ENCODE data around the gene FOCAD.

DNA sequence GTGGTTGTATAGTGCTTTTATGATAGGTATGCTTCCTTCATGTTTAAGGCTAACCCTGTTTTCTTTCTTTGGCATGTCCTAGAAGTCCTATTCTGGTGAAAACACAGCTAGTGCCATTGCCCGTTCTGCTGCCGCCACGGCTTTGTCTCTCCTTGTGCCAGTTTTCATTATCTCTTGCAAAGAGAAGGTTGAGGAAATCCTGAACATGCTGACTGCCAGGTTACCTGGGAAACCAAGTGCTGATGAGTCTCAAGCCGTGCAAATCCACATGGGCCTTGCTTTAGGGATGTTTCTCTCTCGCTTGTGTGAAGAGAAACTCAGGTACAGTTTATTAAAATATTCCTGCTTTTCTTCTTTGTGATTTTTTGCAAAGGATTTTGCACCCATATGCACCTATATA lies 245.2 kb downstream of the FOCAD start:
- TF ChIP-seq, protein P1, sequence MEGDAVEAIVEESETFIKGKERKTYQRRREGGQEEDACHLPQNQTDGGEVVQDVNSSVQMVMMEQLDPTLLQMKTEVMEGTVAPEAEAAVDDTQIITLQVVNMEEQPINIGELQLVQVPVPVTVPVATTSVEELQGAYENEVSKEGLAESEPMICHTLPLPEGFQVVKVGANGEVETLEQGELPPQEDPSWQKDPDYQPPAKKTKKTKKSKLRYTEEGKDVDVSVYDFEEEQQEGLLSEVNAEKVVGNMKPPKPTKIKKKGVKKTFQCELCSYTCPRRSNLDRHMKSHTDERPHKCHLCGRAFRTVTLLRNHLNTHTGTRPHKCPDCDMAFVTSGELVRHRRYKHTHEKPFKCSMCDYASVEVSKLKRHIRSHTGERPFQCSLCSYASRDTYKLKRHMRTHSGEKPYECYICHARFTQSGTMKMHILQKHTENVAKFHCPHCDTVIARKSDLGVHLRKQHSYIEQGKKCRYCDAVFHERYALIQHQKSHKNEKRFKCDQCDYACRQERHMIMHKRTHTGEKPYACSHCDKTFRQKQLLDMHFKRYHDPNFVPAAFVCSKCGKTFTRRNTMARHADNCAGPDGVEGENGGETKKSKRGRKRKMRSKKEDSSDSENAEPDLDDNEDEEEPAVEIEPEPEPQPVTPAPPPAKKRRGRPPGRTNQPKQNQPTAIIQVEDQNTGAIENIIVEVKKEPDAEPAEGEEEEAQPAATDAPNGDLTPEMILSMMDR (IDR thresholded peaks at IDR 0.05), result no peak
- TF ChIP-seq POLR2A (IDR thresholded peaks at IDR 0.05; ENCODE audit: low read depth) (no peak), EP300 (IDR thresholded peaks at IDR 0.05) (no peak), POLR2AphosphoS5 (IDR thresholded peaks at IDR 0.05) (no peak)

All from esophagus muscularis mucosa (tissue), 4 donors.